ENCODE measurements around the gene GALNT10.

The GALNT10 gene

GRCh38 chr5:154223320-154223719 is 32.8 kb downstream of the GALNT10 start:
- no peak for TF ChIP-seq CTCF (conservative IDR thresholded peaks at IDR 0.05; ENCODE audit: low read depth)
- no peak overlapping the region for H3K27ac ChIP-seq
- ChIA-PET POLR2A (ENCODE audit: low non-redundant PET) (no interaction called here), CTCF (no interaction called here)
- DNase-seq (ENCODE audit: low spot score) = no peak

DNA sequence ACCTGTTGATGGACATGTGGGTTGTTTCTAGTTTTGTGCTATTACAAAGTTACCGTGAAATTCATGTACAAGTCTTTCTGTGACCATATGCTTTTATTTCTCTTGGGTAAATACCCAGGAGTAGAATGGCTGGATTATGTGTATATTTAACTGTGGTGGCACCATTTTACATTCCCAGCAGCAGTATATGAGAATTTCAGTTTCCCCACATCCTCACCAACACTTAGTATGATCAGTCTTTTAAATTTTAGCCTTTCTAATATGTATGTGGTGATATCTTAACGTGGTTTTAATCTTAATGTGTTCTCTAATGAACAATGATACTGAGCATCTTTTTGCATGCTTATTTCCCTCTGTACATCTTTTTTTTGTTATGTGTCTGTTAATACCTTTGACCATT is 36.6 kb downstream of the GALNT10 start:
- CTCF ChIA-PET = no interaction called here

GRCh38 chr5:154228696-154229095 is 38.2 kb downstream of the GALNT10 start:
- CTCF ChIA-PET = no interaction called here
- no peak for DNase-seq (ENCODE audit: low spot score)
- POLR2A ChIA-PET (ENCODE audit: low non-redundant PET) = no interaction called here
- no peak for TF ChIP-seq CTCF (conservative IDR thresholded peaks at IDR 0.05; ENCODE audit: low read depth)
- H3K27ac ChIP-seq = no peak overlapping the region

More for the DNA sequence above, 36.6 kb downstream of the GALNT10 start:
- no peak overlapping the region for H3K27ac ChIP-seq
- TF ChIP-seq CTCF (conservative IDR thresholded peaks at IDR 0.05; ENCODE audit: low read depth) = no peak
- POLR2A ChIA-PET (ENCODE audit: low non-redundant PET) = no interaction called here
- no peak for DNase-seq (ENCODE audit: low spot score)

DNA sequence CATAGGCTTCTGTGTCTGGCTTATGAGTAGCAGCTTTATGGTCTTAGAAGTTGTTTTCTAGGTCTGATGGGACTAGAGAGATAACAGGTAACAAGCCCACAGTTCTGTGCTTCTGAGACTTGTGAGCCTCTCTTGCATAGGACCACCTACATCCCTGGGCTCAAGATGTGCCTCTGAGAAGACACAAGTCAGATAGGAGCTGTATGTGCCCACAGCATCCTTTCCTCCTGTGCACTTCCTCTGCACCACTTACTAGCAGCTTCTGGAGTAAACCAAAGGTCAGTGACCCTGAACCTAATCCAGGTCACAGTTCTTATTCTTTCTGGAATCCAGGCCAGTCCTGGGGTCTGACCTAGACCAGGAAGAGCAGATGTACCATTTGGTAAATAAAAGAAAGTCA is 40.0 kb downstream of the GALNT10 start:
- no peak for DNase-seq (ENCODE audit: low spot score)
- CTCF ChIA-PET = no interaction called here
- no peak overlapping the region for H3K27ac ChIP-seq
- POLR2A ChIA-PET (ENCODE audit: low non-redundant PET) = no interaction called here
- TF ChIP-seq CTCF (conservative IDR thresholded peaks at IDR 0.05; ENCODE audit: low read depth) = no peak

DNA sequence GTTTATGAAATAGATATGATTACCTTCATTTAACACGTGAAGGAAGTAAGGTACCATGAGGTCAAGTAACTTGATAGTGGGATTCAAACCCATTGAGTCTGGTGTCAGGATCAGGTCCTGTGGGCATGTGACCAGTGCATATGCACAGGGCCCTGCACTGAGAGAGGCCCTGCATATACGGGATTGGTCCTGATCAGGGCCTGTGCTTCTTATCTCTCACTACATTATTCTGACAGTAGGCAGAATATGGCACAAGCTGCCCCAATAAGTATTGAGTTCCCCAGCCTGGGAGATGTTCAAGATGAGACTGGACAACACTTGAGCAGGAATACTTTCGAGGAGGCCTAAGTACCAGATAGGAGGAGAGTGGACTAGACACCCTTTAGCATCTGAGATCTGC is 44.0 kb downstream of the GALNT10 start:
- TF ChIP-seq CTCF (conservative IDR thresholded peaks at IDR 0.05; ENCODE audit: low read depth) = no peak
- H3K27ac ChIP-seq = no peak overlapping the region
- ChIA-PET CTCF (interaction anchor here (0.7 kb wide), 1 partner anchor 1828 kb away, joined by 3 read pairs; no protein-coding TSS in a partner anchor), POLR2A (ENCODE audit: low non-redundant PET) (no interaction called here)
- DNase-seq (ENCODE audit: low spot score) = no peak

GRCh38 chr5:154236011-154236410 is 45.5 kb downstream of the GALNT10 start:
- CTCF ChIA-PET = interaction anchor here (0.9 kb wide), 1 partner anchor 11 kb away, joined by 4 read pairs; no protein-coding TSS in a partner anchor
- no peak for DNase-seq (ENCODE audit: low spot score)
- POLR2A ChIA-PET (ENCODE audit: low non-redundant PET) = no interaction called here
- no peak overlapping the region for H3K27ac ChIP-seq
- TF ChIP-seq CTCF (conservative IDR thresholded peaks at IDR 0.05; ENCODE audit: low read depth) = no peak

All from RWPE1 (cell line).